Stimulated activated CD4-positive, alpha-beta T cell treated with anti-CD3 and anti-CD28 coated beads, Interleukin-12 subunit alpha, Interleukin-12 subunit beta, amount 100 ng/mL, for 48 hours (primary cell): ENCODE measurements around the gene ENTREP1.

Experiments
- DNase-seq, 3 donors: peaks; one replicate each; pipeline ENCODE4 v3.0.0-alpha.2; 2020; ENCODE audit warnings: low read depth in 2 of 3, low spot score in 1 of 3

The ENTREP1 gene

DNA sequence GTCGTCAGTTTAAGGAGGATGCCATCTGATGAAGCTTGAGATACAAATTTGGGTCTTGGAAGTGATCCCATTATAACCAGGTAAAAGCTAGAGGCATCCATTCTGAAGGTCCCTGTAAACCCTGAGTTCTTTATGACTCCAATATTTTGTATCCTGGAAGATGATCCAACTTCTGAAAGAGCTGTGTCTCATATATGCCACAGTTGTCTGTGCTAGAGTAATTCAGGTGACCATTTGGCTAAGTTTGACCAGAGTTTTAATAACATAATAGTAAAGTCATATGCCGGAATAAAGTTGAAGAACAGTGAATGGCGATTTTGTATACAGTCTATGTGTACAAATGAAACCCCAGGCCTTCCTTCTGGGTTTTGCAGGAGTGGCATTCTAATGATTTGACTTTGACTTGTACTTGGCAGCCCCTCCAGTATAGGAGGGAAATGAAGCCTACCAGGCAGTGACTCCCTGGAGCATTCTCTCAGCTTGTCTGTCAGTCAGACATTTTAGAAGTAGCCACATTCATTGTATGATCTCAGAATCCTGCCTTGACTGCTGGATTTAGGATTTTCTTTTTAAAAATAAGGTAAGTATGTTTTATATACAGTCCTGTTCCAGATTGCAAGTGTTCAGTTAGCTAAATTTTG is 39.6 kb downstream of the ENTREP1 start:
- DNase-seq = no peak

GRCh38 chr9:69370430-69370829 is 45.4 kb downstream of the ENTREP1 start:
- DNase-seq = no peak

GRCh38 chr9:69371001-69371400 is 46.0 kb downstream of the ENTREP1 start:
- DNase-seq = no peak

GRCh38 chr9:69376651-69377050 is 51.6 kb downstream of the ENTREP1 start:
- DNase-seq = no peak

GRCh38 chr9:69377291-69377690 is 52.3 kb downstream of the ENTREP1 start:
- no peak for DNase-seq

DNA sequence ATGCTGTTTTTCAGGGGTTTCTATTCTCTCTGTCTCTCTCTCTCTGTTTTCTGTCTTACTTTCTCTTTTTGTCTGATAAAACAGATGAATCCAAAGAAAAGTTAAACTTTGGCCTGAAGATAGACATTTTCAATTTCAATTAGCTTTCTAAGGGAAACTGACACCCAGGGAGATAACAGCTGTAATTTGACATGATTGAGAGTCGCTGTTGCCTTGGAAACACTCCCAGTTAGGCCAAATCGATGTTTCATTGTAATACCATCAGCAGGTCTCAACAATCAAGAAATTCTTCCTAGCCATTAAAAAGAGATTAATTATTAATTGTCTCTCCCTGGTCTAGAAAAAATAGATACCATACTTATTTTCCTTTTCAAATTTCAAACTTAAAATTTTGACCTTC is 53.0 kb downstream of the ENTREP1 start:
- no peak for DNase-seq

- DNase-seq = no peak
These were observed 54.4 kb downstream of the ENTREP1 start for GRCh38 chr9:69379270-69379982.

DNA sequence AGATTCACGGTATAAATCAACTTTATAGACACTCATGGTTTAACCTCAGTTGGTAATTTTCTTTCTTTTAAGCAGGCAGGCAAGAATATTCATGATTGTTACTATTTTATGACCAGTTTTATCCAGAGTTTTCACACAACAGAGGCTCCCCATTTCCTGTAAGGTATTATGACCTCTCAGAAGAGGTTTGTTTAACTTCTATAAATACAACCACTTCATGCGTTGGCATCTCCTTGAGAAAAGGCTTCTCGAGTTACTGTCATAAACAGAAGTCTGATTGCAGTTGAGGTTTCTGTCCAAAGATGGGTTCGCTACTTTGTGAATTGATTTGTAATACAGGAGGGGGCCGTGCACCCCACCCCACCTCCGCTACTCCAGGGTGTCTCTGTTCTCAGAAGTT is 55.3 kb downstream of the ENTREP1 start:
- no peak for DNase-seq

DNA sequence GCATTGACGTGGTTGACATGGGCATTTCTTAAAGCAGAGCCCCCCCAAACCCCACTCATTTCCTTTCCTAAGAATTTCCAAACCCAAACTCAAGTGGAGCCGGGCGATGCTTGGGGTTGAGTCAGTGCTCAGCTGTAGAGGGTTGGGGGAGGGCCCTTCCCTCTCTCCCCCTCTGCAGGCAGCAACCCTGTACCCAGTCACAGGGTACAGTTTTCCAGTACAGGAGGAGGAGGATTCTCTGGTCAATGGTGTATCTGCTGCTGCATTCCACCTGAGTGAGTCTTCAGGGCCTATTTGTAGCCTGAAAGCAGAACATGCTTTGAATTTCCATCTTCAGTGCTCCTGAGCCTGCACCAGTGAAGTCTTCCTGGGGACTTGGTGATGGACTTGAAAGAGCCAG is 55.8 kb downstream of the ENTREP1 start:
- DNase-seq = no peak

DNA sequence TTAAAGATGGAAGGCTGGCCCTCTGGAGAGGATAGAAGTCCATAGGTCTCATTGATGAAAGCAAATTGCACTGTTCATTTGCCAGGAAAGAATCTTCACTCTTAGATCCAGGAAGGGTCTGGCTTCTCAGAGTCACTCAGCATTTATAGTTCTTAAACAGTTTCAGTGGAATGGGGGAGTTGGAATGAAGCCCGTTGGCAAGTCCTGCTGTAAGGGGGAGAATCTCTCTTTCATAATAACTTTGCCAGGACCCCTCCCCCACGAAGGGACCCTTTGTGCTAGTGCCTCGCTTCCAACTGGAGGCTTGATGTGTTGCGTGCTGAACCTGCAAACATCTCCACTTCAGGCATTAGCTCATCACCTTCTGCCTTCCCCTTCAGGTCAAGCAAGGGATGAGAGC is 57.1 kb downstream of the ENTREP1 start:
- no peak for DNase-seq

GRCh38 chr9:69385581-69386033 is 60.6 kb downstream of the ENTREP1 start:
- DNase-seq = no peak

DNA sequence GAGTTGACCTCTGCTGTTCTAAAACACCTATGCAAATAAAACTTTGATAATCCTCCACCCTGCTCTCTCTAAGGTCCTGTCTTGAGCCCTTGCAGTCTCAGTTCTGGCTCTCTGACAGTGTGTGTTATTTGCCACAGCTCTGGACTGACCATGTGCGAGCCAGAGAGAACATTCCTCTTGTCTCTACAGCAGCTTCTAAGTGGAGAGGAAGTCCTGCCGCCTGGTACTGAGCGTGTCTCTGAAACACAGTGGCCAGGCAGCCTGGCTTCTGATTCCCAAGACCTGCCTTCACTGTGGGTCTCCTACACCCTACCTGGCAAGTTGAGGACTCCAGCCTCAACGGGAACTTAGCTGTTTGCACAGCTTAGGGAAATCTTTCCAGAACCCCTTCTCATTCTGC is 61.6 kb downstream of the ENTREP1 start:
- no peak for DNase-seq

- no peak for DNase-seq
These were observed 63.6 kb downstream of the ENTREP1 start for GRCh38 chr9:69388596-69388995.

DNA sequence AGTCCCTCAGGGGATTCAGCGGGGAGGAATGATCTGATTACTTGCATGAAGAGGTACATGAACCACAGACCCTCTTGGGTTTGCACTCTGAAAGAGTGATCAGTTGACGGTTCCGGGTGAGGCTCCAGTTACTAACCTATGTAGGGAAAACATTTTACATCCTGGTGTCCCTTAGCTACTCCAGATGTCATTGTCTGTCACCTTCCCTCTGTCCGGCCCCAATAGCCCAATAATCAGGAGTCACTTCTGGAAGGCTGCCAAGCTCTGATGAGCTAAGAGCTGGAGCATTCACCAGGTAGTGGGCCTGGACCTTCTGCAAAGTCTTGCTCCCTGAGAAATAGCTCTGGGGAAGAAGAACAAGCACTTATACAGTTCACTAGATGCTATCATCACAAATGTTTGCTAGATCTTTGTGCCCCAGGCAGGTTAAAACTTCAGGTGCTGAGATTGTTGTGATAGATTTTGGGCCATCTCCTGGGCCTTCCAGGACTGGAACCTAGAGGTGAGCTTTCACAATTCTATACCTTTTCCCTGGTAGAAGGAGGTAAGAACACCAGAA is 64.5 kb downstream of the ENTREP1 start:
- no peak for DNase-seq

GRCh38 chr9:69391487-69391886 is 66.5 kb downstream of the ENTREP1 start:
- DNase-seq = no peak

DNA sequence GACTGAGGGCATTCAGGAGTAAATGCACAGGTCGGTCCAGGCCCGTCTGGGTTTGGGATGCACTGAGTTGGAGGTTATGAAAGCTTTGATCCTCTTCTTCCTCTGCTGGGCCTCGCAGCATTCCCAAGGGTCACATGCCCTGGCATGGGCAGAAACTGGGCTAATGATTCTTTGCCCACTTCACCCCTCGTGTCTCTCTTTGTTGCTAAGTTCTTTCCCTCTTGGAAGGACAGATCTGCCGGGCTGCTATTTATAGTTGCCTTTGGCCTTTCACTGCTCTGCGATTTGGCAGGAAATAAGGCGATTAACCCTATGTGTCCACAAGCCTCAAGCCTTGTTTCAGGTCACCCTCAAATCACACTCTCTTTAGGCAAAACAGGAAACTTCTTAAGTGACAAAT is 66.9 kb downstream of the ENTREP1 start:
- DNase-seq = no peak

GRCh38 chr9:69392826-69393225 is 67.8 kb downstream of the ENTREP1 start:
- no peak for DNase-seq

GRCh38 chr9:69393425-69393824 is 68.4 kb downstream of the ENTREP1 start:
- DNase-seq = no peak

DNA sequence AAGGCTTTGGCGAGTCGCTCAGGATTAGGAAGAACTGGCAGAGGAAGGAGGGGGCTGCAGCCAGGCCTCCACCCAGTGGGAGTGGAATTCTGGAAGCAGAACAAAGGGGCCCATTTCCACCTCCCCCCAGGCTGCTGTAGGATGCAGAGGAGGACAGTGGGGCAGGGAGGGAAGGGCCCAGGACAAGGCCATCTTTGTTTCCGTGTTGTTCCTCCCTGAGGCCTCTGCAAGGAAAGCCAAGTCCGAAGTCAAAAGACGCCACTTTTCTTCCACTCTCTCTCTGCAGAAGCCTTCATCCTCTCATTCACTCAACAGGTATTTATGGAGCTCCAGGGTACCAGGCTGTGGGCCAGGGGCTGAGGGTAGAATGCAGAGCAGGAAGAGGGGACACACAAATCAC is 70.7 kb downstream of the ENTREP1 start:
- no peak for DNase-seq

- DNase-seq = no peak
These were observed 71.7 kb downstream of the ENTREP1 start for GRCh38 chr9:69396759-69397158.

DNA sequence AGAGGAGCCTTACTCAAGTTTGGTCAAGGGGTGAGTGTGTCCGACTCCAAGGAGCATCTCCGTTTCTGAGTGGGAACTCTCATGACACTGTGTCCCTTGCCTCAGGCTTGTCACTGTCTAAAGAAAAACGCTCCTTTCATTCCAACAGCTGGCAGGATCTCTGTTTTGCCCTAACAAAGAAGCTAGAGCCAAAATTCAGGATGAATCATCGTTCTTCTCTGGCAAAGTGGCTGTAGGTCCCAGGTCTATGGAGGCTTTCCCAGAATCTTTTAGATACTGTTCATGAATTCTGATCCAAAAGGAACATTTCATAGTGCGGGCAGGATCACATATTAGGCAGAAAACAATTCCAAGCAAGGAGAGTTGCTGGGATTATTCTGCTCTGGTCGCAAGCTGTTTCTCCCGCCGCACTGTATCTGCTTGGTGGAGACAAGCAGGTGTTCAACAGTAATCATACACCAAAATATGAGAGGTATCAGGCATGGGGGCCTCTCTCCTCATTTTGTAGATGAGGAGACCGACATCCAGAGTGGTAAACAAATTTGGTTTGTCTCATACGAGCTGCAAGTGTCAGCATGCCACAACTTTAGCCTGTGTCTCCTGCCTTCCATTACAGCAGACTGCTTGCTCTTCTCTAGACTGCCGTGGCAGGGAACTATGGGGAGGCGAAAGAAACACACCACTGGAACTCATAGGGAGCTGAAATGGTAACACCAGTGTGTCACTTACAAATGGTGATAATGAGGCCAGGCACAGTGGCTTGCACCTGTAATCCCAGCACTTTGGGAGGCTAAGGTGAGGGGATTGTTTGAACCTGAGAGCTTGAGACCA is 72.6 kb downstream of the ENTREP1 start:
- DNase-seq = no peak

DNA sequence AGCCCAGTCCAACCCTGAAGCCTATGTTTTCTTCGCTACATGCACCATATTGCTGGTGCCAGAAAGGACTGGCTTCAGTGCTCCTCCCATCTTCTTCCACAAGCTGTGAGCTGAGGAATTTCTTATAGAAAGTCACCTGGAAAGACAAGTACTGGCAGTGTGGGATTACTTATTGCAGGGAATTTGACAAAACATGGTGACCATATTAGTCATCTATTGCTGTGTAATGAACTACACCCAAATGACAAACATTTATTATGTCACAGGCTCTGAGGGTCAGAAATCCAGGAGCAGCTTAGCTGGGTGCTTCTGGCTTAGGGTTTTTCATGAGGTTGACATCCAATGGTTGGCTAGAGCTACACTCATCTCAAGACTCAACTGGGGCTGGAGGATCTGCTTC is 75.5 kb downstream of the ENTREP1 start:
- no peak for DNase-seq
